GM21786 (cell line): Measurements from ENCODE around the gene DYNC1LI1.
A peak's percentile ranks its signal among the peaks of the same experiment; 100 is the strongest.
"Not testable (repeated sequence)": the region's sequence is repeated elsewhere in the genome, so short reads cannot be mapped to it uniquely, and the experiment has no call there.

Experiments used
- ATAC-seq: cut with Tn5 transposase; IDR thresholded peaks from one replicate; pipeline ENCODE4 v1.9.1; 2021; ENCODE audit not compliant: unreplicated experiment

DYNC1LI1 gene

DNA sequence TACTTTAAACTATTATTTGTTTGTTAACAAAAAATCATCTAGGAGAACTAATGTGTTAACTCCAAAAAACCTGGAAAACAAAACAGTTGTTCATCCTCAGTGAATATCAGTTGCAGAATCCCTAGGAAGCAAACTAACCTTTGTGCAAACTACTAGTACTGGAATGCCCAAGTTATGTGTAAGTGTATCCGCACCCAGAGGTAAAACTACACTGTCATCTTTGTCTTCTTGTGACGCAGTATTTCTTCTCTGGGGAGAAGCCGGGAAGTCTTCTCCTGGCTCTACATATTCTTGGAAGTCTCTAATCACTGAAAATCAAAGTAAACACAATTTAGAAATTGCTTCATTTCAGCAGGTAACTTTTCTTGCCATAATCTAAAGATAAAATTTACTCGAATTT, 29.8 kb downstream of the DYNC1LI1 start:
- no peak for ATAC-seq

DNA sequence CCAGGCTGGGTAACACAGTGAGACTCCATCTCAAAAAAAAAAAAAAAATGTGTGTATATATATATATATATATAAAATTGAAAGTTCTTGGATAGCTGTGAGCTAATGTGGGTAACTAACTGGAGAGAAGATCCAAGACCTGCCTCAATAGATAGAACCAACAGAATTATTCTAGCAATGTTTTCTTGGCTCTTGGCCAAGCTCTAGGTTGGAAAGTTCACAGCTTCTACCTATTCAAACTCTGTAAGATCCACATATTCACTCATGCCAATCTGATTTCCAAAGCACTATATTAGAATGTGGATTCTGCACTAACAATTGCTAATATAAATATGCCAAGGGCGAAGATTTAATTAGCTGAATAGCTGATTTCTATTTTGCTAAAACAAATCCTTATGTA, 38.2 kb downstream of the DYNC1LI1 start:
- ATAC-seq: no peak

GRCh38 chr3:32531010-32531647, 39.5 kb downstream of the DYNC1LI1 start:
- no peak for ATAC-seq

GRCh38 chr3:32525720-32526119, 44.9 kb downstream of the DYNC1LI1 start:
- no peak for ATAC-seq

- no peak for ATAC-seq
Observed at GRCh38 chr3:32522682-32523081, 48.0 kb downstream of the DYNC1LI1 start.

GRCh38 chr3:32518921-32519320, 51.7 kb downstream of the DYNC1LI1 start:
- ATAC-seq: not testable (repeated sequence)

DNA sequence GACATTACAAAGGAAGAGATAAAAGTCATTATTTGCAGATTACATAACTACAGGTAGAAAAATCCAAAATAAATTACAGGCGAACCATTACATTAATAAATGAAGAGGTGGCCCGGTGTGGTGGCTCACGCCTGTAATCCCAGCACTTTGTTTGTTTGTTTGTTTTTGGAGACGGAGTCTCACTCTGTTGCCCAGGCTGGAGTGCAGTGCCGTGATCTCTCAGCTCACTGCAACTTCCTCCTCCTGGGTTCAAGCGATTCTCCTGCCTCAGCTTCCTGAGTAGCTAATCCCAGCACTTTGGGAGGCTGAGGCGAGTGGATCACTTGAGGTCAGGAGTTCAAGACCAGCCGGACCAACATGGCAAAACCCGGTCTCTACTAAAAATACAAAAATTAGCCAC, 53.9 kb downstream of the DYNC1LI1 start:
- not testable (repeated sequence) for ATAC-seq

DNA sequence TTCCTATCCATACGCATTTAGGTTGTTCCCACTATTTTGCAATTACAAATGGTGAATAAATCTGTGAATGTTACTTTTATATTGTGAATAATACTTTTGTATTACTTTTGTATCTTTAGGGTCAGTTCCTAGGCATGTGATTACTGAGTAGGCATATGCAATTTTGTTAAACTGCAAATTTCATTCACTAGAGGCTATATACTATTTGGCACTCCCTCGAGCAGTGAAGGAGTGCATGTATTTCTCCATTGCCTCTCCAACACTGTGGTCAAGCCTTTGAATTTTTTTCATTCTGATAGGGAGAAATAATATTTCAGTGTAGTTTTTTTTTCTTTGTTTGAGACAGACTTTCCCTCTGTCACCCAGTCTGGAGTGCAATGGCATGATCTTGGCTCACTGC, 59.7 kb downstream of the DYNC1LI1 start:
- no peak for ATAC-seq

DNA sequence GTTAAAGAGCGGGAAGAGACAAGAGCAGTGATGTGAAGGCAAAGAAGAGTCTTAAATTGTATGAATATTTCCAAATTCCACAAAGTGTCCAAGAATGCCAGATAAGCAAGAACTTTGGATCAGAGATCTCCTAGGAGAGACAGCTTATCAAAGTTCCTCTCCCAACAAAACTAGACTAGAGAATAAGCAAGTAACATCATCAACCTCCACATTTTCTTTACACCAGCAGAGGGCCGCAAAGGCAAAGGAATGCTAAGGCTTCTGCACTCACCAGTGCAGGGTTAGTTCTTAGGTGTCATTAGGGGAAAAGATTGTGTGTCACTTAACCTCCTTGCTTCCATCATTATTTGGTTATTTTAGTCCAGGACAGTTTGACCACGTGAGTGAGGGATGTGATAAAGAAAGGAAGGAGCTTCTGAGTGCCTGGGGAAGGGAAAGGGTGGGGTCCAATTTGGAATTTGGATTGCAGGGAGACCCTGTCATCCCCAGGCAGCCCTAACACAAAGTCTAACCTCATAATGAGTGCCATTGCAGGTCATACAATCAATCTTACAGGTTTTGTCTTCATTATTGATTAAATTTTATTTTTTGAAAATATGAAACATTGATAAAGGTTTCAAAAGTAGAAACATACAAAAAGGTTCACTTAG, 60.5 kb downstream of the DYNC1LI1 start:
- ATAC-seq: peak; percentile 88

DNA sequence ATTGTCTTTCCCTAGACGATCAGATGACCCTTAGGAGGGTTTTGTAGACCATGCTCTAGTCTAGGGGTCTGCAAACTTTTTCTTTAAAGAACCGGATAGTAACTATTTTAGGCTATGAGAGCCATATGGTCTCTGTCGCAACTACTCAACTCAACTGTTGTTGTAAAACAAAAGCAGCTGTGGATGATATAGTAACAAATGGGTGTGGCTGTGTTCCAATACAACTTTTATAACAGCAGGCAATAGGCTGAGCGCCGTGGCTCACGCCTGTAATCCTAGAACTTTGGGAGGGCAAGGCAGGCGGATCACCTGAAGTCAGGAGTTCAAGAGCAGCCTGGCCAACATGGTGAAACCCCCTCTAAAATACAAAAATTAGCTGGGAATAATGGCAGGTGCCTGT, 61.9 kb downstream of the DYNC1LI1 start:
- ATAC-seq: no peak

GRCh38 chr3:32506466-32506865, 64.2 kb downstream of the DYNC1LI1 start:
- no peak for ATAC-seq

DNA sequence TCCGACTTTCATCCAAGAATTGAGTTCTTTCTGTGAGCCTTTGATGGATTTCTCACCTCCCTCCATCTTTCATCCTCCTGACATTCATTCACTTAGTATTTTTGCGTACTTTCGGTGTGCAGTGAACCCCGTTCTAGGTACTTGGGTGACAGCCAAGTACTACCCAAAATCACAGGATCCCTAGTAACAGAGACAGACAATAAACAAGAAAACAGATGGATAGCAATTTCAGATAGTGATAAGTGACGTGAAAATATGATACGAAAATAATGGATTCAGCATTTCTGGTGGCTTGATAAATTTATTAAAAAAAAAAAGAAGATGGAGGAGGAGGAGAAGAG, 67.7 kb downstream of the DYNC1LI1 start:
- no peak for ATAC-seq

DNA sequence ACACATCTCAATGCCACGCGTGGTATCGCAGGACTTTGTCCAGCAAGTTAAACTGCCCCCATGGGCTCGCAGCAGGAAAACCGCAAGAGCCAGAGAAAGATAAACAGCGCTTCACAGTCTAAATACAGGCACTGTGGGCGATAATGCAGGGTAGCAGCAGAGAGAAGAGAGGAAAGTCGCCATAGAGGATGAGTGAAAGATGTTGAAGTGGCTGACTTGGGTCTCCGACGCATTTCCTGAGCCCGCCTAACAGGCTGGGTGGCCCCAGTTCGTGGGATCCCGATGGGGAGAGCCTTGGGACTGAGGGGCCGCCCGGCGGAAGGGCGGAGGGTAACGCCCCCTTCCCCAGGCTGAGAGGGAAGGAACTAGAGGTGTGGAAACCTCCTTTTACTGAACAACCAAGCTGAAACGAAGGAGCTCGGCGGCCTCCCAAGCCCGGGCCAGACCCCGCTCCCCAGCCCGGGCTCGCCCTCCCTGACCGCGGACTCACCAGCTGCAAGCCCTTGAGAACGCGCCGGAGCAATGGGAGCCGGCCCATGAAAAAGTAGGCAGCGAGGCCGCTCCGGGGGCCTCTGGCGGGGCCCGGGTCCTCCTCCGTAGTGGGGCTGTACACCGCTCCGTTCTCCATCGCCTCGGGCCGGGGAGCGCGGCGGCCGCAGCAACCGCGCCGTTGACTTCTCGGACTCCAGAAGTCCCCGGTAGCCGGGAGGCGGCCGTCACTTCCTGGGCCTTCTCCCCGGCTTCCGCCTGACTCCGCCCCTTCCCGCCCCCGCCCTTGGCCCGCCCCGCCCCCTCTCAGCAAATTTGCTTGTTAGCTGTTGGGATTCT, 68.3 kb downstream of the DYNC1LI1 start, which contains the start of gene CMTM6:
TSS of gene CMTM6 (minus strand) at position 735 of the 828 bp plus-strand sequence. CDS start at position 628, 107 bp downstream.
- ATAC-seq: peak; percentile 74

- no peak for ATAC-seq
Observed at GRCh38 chr3:32501783-32502117, 68.9 kb downstream of the DYNC1LI1 start.

GRCh38 chr3:32500880-32501782, 69.5 kb downstream of the DYNC1LI1 start:
- ATAC-seq: no peak

DNA sequence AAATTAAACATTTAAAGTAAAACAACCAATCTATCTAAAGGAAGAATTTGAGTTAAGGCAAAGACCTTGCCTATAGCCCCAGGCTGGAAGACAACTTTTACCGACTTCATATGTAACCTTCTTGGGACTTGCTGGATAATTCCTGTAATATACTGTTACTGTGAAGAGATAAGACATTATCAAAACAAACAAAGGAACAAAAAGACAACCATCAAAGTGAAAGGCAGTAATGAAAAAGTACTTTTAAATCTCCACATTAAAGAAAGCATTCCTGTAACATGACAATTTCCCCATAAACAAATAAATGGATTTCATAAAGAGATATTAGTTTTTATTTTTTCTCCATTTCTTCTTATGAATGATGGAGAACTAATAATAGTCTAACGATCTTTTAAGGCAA, 70.4 kb downstream of the DYNC1LI1 start:
- no peak for ATAC-seq

DNA sequence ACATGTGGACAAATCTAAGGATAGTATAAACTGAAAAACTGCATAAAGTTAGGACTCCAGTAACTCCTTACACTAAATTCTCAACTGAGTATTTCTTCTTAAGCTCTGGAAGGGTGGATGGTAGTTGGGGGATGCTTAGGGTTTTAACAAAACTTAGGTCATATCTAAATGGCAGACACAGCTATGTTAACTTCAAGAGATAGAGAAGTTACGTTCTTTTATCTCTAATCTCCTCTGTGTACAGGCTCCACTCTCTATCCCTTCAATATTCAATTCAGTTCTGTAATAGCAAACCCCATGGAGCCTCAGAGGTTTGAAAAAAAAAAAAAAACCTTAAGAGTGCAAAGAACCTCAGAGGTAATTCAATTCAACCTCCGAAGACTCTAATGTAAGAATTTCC, 71.1 kb downstream of the DYNC1LI1 start:
- no peak for ATAC-seq

GRCh38 chr3:32498992-32499391, 71.7 kb downstream of the DYNC1LI1 start:
- ATAC-seq: no peak

GRCh38 chr3:32498252-32498651, 72.4 kb downstream of the DYNC1LI1 start:
- ATAC-seq: no peak

DNA sequence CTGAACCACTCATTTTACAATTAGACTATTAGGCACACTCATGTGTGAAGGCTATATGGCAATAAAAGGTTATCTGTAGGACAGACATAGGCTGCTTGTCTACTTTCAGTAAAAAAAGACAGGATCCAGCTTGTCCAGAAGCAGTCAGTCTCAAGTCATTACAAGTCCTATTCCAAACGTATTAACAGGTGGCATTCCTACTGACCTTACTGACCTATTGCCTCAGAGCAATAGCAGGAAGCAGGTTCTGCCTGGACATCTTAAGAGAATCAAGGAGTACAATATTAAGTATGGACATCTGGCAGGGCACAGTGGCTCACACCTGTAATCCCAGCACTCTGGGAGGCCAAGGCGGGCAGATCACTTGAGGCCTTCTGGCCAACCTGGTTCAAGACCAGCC, 75.0 kb downstream of the DYNC1LI1 start:
- no peak for ATAC-seq

DNA sequence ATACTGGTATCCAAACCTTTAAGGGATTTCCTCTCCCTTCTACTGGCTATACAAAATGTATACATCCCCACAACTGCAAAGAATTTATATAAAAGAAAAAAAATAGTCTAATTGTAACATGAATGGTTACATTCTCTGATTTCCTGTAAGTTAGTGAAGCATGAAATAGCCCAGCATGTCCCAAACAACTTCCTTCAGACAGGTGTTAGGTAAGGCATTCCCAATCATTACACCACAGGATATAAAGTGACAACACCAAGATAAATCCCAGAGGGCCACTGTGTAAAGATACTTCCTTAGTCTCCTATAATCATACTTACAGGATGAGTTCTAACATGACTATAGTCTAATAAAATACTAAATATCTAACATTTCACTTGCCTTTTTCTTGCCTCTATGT, 75.6 kb downstream of the DYNC1LI1 start:
- ATAC-seq: no peak
